HUES64 (cell line): ENCODE data around the gene FAR1.

ENCODE experiments used
- H3K27ac ChIP-seq: 2 replicates; pipeline ENCODE4 v1.7.0; 2013; ENCODE audit warnings: low read depth, low read length, inconsistent platforms
- H3K27me3 ChIP-seq: 2 replicates; pipeline ENCODE4 v1.6.1; 2013; ENCODE audit warnings: mild to moderate bottlenecking, low read length; ENCODE audit not compliant: insufficient read depth
- H3K36me3 ChIP-seq: 2 replicates; pipeline ENCODE4 v1.6.1; 2013; ENCODE audit warnings: mild to moderate bottlenecking, low read length; ENCODE audit not compliant: insufficient read depth
- H3K4me1 ChIP-seq: 2 replicates; pipeline ENCODE4 v1.6.1; 2013; ENCODE audit warnings: mild to moderate bottlenecking, low read length, moderate library complexity; ENCODE audit not compliant: insufficient read depth
- H3K4me3 ChIP-seq: 2 replicates; pipeline ENCODE4 v1.5.1; 2013; ENCODE audit warnings: mild to moderate bottlenecking, low read length, moderate library complexity
- H3K9ac ChIP-seq: 2 replicates; pipeline ENCODE4 v1.6.1; 2013; ENCODE audit warnings: mild to moderate bottlenecking, low read depth, low read length
- H3K9me3 ChIP-seq: 2 replicates; pipeline ENCODE4 v1.6.1; 2013; ENCODE audit warnings: low read depth, low read length; ENCODE audit not compliant: insufficient read depth
- WGBS: fragments of 150-250, 120-280 bp; methylation state at CpG from one replicate; pipeline ENCODE4 v1.1.7; 2013; ENCODE audit warnings: missing lambda C conversion rate; 5-methylcytosine and 5-hydroxymethylcytosine counted together

FAR1 gene

GRCh38 chr11:13778345-13778744 lies 109.9 kb downstream of the FAR1 start:
- Histone ChIP-seq H3K4me1 (peaks cover 33% of the 10 kb centered on the region), H3K4me3 (no peak overlapping the region), H3K9me3 (no peaks in the 10 kb centered on the region), H3K27me3 (no peaks in the 10 kb centered on the region), H3K27ac (peak overlapping the region; percentile 73; the same call in 1 of the 2 replicates), H3K36me3 (no peaks in the 10 kb centered on the region), H3K9ac (no peak overlapping the region)
- 82% methylated on average over 1 of the region's 1 CpG for WGBS

- no peak overlapping the region for H3K9ac ChIP-seq
- H3K27me3 ChIP-seq: no peaks in the 10 kb centered on the region
- H3K9me3 ChIP-seq: no peaks in the 10 kb centered on the region
- no peak overlapping the region for H3K4me3 ChIP-seq
- no peaks in the 10 kb centered on the region for H3K36me3 ChIP-seq
- no peak overlapping the region for H3K27ac ChIP-seq
- WGBS: 90% methylated on average over 6 of the region's 6 CpGs
- H3K4me1 ChIP-seq: peaks cover 30% of the 10 kb centered on the region
These were observed 112.7 kb downstream of the FAR1 start for GRCh38 chr11:13781153-13781552.
